ENCODE results near the gene DIRAS2. TPM values are rescaled to one million over a fixed set of nuclear protein-coding genes. Genes with fewer than 3 reads are reported as not detected.

DIRAS2 gene
- total RNA-seq, 2 donors from 2014 or later: not detected

DNA sequence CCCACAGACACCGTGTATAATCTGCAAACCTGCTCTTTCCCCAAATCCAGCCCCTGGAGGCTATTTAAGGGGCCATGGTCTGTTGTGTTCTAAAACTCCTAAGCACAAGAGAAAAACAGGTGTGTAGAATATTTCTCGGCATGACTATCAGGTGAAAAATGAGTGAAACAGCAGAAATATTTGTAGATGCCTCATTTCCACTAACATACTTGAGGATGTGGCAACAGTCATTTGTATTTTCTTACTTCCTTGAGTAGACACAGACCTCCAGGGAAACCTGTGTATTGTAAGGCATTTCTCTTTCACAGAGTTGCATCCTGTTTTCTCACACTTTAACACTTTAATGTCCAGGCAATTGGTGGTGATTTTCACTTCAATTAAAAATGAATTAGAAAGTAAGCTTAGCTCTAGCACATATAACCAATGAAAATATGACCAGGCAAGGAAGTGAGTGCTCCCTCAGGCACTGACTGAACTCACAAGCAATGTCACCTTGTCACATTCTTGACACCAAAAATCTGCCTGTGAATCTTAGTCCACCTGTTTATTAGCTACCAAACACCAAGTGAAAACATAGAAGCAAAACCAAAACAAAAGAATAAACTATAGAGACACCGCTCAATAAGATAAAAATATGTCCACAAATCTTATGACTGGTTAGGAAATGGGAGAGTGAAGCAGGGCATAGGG lies 64.4 kb downstream of the DIRAS2 start:
- Histone ChIP-seq H3K36me3 (no peaks in the 10 kb centered on the region), H3K27ac (no peak overlapping the region), H3K4me1 (ENCODE audit: control insufficient read depth in 1 of 2, low read depth in 2 of 2) (no peaks in the 10 kb centered on the region), H3K4me3 (no peak overlapping the region), H3K9me3 (no peaks in the 10 kb centered on the region), H3K27me3 (replicated peaks; ENCODE audit: insufficient read depth) (no peaks in the 10 kb centered on the region)
- ATAC-seq (ENCODE audit: insufficient number of reproducible peaks, low FRiP score, low read depth) (no peak), DNase-seq (ENCODE audit: low spot score) (no peak)
- TF ChIP-seq, protein P1, sequence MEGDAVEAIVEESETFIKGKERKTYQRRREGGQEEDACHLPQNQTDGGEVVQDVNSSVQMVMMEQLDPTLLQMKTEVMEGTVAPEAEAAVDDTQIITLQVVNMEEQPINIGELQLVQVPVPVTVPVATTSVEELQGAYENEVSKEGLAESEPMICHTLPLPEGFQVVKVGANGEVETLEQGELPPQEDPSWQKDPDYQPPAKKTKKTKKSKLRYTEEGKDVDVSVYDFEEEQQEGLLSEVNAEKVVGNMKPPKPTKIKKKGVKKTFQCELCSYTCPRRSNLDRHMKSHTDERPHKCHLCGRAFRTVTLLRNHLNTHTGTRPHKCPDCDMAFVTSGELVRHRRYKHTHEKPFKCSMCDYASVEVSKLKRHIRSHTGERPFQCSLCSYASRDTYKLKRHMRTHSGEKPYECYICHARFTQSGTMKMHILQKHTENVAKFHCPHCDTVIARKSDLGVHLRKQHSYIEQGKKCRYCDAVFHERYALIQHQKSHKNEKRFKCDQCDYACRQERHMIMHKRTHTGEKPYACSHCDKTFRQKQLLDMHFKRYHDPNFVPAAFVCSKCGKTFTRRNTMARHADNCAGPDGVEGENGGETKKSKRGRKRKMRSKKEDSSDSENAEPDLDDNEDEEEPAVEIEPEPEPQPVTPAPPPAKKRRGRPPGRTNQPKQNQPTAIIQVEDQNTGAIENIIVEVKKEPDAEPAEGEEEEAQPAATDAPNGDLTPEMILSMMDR (IDR thresholded peaks at IDR 0.05): no peak

DNA sequence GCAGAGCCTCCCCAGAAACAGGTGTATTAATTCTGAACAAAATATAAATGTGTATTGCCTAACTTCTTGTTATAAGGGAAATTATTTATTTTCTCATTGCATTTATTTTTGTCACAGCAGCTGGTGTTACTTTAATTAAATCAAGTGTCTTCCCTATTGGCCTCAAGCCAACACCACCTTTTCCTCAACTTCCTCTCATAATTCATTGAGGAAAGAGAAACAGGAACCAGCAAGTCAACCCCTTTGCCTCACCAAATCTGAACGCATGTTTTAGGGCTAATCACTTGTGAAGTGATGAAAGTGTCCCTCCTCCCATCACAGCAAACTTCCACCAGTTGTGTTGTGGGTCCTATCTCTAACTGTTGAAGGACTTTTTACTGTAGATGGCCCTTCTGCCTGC lies 73.1 kb downstream of the DIRAS2 start:
- no peaks in the 10 kb centered on the region for H3K9me3 ChIP-seq
- no peak overlapping the region for H3K27ac ChIP-seq
- ATAC-seq (ENCODE audit: insufficient number of reproducible peaks, low FRiP score, low read depth) (no peak), DNase-seq (ENCODE audit: low spot score) (no peak)
- TF ChIP-seq, protein P1 (IDR thresholded peaks at IDR 0.05): no peak
- H3K36me3 ChIP-seq: no peaks in the 10 kb centered on the region
- no peak overlapping the region for H3K4me3 ChIP-seq
- no peaks in the 10 kb centered on the region for H3K4me1 ChIP-seq (ENCODE audit: control insufficient read depth in 1 of 2, low read depth in 2 of 2)
- H3K27me3 ChIP-seq (replicated peaks; ENCODE audit: insufficient read depth): no peaks in the 10 kb centered on the region

DNA sequence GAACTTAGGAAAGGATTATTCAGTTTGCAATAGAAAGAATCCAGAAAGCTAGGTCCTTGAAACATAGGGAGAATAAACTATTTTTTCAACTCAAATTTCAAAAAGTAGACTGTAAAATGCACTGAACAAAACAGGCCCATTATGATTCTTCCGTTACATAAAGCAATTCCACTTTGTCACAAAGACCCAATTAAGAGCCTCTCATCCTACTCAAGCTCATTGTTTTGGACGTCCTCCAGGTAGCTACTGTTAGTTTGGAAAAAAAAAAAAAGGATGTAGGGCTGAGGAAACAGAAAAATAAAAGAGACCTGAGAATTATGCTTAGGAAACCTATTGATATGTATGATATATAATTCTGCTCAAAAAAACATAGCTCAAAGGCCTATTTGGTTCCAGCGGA lies 74.0 kb downstream of the DIRAS2 start:
- DNase-seq (ENCODE audit: low spot score): no peak
- no peaks in the 10 kb centered on the region for H3K4me1 ChIP-seq (ENCODE audit: control insufficient read depth in 1 of 2, low read depth in 2 of 2)
- no peak for ATAC-seq (ENCODE audit: insufficient number of reproducible peaks, low FRiP score, low read depth)
- no peaks in the 10 kb centered on the region for H3K9me3 ChIP-seq
- no peaks in the 10 kb centered on the region for H3K36me3 ChIP-seq
- TF ChIP-seq, protein P1 (IDR thresholded peaks at IDR 0.05): no peak
- no peak overlapping the region for H3K27ac ChIP-seq
- no peak overlapping the region for H3K4me3 ChIP-seq
- H3K27me3 ChIP-seq (replicated peaks; ENCODE audit: insufficient read depth): no peaks in the 10 kb centered on the region

DNA sequence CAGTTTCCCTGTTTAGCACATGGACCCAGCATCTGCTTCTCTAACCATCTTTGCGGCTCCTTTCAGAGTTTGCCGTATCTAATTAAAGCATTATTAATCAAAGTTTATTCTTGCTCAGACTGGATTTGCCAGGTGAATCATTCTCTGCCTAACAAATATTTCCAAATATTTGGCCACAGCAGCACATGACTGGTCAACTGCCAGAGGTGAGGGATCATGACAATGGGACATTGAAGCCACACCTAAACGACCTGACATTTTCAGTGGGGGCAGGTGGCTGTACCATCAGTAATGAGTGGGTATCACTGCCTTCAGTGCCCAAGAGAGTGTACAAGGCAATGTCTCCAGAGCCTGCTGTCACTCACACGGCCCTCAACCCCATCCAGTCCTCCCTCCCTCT lies 80.4 kb downstream of the DIRAS2 start:
- Histone ChIP-seq H3K9me3 (no peaks in the 10 kb centered on the region), H3K4me1 (ENCODE audit: control insufficient read depth in 1 of 2, low read depth in 2 of 2) (no peaks in the 10 kb centered on the region), H3K27ac (no peak overlapping the region), H3K4me3 (no peak overlapping the region), H3K27me3 (replicated peaks; ENCODE audit: insufficient read depth) (no peaks in the 10 kb centered on the region), H3K36me3 (no peaks in the 10 kb centered on the region)
- ATAC-seq (ENCODE audit: insufficient number of reproducible peaks, low FRiP score, low read depth) (no peak), DNase-seq (ENCODE audit: low spot score) (no peak)
- TF ChIP-seq, protein P1 (IDR thresholded peaks at IDR 0.05): no peak

Other genes starting within 250 kb of the DIRAS2 start
- 10 to 100 TPM; 18.1 to 23.3 TPM for gene SYK, start 159.0 kb upstream of the DIRAS2 start, total RNA-seq

Measured in thoracic aorta (tissue), 2 donors.